HepG2 (cell line): ENCODE results near the gene CDHR4. TPM values are rescaled to one million over a fixed set of nuclear protein-coding genes. Genes with fewer than 3 reads are reported as not detected.
A peak's percentile ranks its signal among the peaks of the same experiment; 100 is the strongest.

Source experiments
- FOXK1 ChIP-seq: sonication (generic); formaldehyde crosslinking; IDR thresholded peaks from 2 replicates; pipeline ENCODE4 v1.4.0; 2020; ENCODE audit warnings: low read depth, missing genetic modification reagents, borderline replicate concordance
- GPN1 ChIP-seq: sonication (generic); formaldehyde crosslinking; IDR thresholded peaks from 2 replicates; pipeline ENCODE4 v1.5.1; 2020; ENCODE audit warnings: missing genetic modification reagents, borderline replicate concordance
- MED8 ChIP-seq: sonication (generic); formaldehyde crosslinking; IDR thresholded peaks from 2 replicates; pipeline ENCODE4 v1.8.1; 2023; ENCODE audit warnings: mild to moderate bottlenecking, missing genetic modification reagents; ENCODE audit not compliant: insufficient replicate concordance
- POLR2A ChIP-seq, 2 experiments: IDR thresholded peaks; 2 replicates each; pipeline ENCODE4 v1.6.1; 2011; ENCODE audit warnings: low read depth in 2 of 2, low read length in 2 of 2, mild to moderate bottlenecking in 1 of 2, moderate library complexity in 1 of 2; ENCODE audit not compliant: insufficient read depth in 1 of 2
- POLR2AphosphoS5 ChIP-seq: IDR thresholded peaks from 2 replicates; pipeline ENCODE4 v1.6.1; 2012; ENCODE audit warnings: low read depth, low read length
- SALL1 ChIP-seq: sonication (generic); formaldehyde crosslinking; IDR thresholded peaks from 2 replicates; pipeline ENCODE4 v1.8.0; 2022; ENCODE audit warnings: mild to moderate bottlenecking, missing genetic modification reagents
- SAP130 ChIP-seq: IDR thresholded peaks from 2 replicates; pipeline ENCODE4 v1.6.1; 2016; ENCODE audit warnings: low read depth
- SUZ12 ChIP-seq: fragments of 150-350 bp; IDR thresholded peaks from 2 replicates; pipeline ENCODE4 v1.6.1; 2014; ENCODE audit warnings: low read depth, low read length
- YEATS2 ChIP-seq: sonication (generic); formaldehyde crosslinking; IDR thresholded peaks from 2 replicates; pipeline ENCODE4 v1.4.0; 2020; ENCODE audit warnings: missing genetic modification reagents, borderline replicate concordance
- YEATS4 ChIP-seq: sonication (generic); formaldehyde crosslinking; IDR thresholded peaks from 2 replicates; pipeline ENCODE4 v1.4.0; 2020; ENCODE audit warnings: missing genetic modification reagents, borderline replicate concordance
- ZNF124 ChIP-seq: sonication (generic); formaldehyde crosslinking; IDR thresholded peaks from 2 replicates; pipeline ENCODE4 v1.4.0; 2020; ENCODE audit warnings: missing genetic modification reagents
- ZNF264 ChIP-seq: sonication (generic); formaldehyde crosslinking; IDR thresholded peaks from 2 replicates; pipeline ENCODE4 v1.4.0; 2020; ENCODE audit warnings: missing genetic modification reagents
- ZNF441 ChIP-seq: sonication (generic); formaldehyde crosslinking; IDR thresholded peaks from 2 replicates; pipeline ENCODE4 v1.7.0; 2021; ENCODE audit warnings: missing genetic modification reagents, borderline replicate concordance
- ZNF567 ChIP-seq: sonication (generic); formaldehyde crosslinking; IDR thresholded peaks from 2 replicates; pipeline ENCODE4 v1.8.1; 2023; ENCODE audit warnings: mild to moderate bottlenecking, missing genetic modification reagents, borderline replicate concordance
- ZNF878 ChIP-seq: sonication (generic); formaldehyde crosslinking; IDR thresholded peaks from 2 replicates; pipeline ENCODE4 v1.8.1; 2023; ENCODE audit warnings: mild to moderate bottlenecking, missing genetic modification reagents, moderate library complexity
- polyA plus RNA-seq, 8 experiments: library from polyadenylated mRNA; depleted of rRNA in 3 of 8; stranded (reverse) in 7 of 8; unstranded in 1 of 8; fragments of >200 nt; fragmentation: Illumina TruSeq in 4 of 8; extraction: Trizol in 4 of 8; gene quantifications; 2 replicates each; pipeline versions ENCODE4 v1.2.1 to v1.2.3, GENCODE V29; 2011 to 2016; ENCODE audit warnings: low read depth in 4 of 8, missing spikeins in 1 of 8, mixed read lengths in 1 of 8; ENCODE audit not compliant: insufficient read depth in 1 of 8
- total RNA-seq, 5 experiments: library from RNA; depleted of rRNA; stranded (reverse); fragments of >200 nt; fragmentation: Illumina TruSeq; extraction: Trizol; gene quantifications; 2 replicates each; pipeline ENCODE4 v1.2.3, GENCODE V29; 2016; ENCODE audit warnings: low read depth in 1 of 5
- TF ChIP-seq, protein P1 (sequence below): sonication (generic); formaldehyde crosslinking; IDR thresholded peaks from 2 replicates; pipeline ENCODE4 v1.4.0; 2020; ENCODE audit warnings: mild to moderate bottlenecking, missing genetic modification reagents
- TF ChIP-seq, protein P2 (sequence below): sonication (generic); formaldehyde crosslinking; IDR thresholded peaks from 2 replicates; pipeline ENCODE4 v1.4.0; 2020; ENCODE audit warnings: missing genetic modification reagents, mild to moderate bottlenecking, borderline replicate concordance

The CDHR4 gene
- total and polyA plus RNA-seq, 2 of the 13 experiments (the other 11 are each of a cell fraction or from before 2014, with no cell fraction given), result 0.21 TPM; not detected in 1

DNA sequence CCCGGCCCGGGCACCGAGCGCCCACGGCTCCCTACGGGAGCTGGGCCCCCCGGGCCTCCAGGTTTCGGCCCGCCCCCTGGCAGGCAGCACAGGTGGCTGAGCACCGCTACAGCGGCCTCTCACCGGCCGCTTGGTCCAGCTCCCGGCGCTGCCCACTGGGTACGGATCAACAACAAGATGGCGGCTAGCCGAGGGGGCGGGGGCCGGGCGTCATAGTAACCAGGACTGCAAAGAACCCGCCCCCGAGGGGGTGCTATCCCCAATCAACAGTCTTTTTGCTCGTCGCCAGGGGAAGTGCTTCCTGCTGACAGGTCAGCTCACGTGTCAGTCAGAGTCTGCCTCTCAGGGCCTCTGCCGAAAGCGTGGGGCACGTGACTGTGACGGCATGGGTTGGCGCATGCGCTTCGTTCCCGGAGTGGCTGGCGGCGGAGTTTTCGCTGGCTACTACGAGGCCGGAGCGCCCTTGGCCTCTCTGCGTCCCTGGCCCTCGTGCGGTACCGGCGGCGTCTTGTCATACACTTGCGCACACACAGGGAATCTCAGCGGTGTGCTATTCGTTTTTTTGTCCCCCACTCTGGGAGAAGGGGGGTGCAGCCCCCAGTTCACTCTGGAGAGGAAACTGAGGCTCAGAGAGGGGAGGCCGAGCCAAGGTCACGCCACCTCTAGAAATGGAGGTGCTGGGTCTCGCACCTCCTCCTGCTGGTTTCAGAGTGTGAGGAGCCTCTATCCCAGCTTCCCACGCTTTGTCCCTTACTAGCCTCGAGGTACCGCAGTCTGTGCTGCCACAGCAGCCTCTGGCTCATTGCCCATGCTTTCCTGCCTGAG, 13.1 kb downstream of the CDHR4 start, which contains the start of gene IP6K1 (continued):
- TF ChIP-seq, protein P1, sequence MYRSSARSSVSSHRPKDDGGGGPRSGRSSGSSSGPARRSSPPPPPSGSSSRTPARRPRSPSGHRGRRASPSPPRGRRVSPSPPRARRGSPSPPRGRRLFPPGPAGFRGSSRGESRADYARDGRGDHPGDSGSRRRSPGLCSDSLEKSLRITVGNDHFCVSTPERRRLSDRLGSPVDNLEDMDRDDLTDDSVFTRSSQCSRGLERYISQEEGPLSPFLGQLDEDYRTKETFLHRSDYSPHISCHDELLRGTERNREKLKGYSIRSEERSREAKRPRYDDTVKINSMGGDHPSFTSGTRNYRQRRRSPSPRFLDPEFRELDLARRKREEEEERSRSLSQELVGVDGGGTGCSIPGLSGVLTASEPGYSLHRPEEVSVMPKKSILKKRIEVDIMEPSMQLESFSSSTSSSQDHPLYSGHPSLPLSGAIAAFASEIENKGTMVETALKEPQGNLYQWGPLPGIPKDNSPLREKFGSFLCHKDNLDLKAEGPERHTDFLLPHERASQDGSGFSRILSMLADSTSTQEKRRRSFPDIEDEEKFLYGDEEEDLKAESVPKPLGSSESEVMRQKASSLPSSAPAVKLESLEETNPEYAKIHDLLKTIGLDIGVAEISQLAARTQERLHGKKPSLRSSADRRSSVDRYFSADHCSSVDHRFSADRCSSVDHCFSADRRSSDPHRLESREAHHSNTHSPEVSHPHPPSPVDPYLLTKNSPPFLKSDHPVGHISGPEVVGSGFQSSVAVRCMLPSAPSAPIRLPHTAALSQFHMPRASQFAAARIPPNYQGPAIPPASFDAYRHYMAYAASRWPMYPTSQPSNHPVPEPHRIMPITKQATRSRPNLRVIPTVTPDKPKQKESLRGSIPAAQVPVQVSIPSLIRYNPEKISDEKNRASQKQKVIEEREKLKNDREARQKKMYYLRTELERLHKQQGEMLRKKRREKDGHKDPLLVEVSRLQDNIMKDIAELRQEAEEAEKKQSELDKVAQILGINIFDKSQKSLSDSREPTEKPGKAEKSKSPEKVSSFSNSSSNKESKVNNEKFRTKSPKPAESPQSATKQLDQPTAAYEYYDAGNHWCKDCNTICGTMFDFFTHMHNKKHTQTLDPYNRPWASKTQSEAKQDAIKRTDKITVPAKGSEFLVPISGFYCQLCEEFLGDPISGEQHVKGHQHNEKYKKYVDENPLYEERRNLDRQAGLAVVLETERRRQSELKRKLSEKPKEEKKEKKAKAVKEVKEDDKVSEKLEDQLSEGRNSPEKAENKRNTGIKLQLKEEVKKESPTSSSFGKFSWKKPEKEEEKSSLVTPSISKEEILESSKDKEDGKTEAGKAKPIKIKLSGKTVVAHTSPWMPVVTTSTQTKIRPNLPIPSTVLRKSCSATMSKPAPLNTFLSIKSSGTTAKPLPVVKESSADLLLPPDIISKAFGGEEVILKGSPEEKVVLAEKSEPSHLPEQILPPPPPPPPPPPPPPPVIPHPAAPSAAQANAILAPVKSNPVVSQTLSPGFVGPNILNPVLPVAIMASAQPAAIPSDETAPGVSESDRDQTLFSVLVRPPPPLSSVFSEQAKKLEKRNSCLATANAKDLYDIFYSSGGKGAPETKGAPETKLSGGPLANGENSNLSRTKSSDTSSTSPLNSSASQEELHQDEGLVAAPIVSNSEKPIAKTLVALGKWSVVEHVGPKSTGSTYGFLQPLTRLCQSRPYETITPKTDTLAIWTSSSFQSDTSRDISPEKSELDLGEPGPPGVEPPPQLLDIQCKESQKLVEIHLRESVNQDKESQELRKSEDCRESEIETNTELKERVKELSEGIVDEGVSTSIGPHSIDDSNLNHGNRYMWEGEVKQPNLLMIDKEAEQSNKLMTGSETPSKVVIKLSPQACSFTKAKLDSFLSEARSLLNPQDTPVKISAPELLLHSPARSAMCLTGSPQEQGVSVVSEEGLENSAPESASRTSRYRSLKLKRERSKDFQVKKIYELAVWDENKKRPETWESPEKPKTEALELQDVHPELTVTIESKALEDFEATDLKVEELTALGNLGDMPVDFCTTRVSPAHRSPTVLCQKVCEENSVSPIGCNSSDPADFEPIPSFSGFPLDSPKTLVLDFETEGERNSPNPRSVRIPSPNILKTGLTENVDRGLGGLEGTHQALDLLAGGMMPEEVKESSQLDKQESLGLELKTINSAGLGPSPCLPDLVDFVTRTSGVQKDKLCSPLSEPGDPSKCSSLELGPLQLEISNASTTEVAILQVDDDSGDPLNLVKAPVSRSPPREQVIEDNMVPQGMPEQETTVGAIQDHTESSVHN (CRISPR knock-in tag), result 0 out of 2 replicates have a peak, but pooled peaks have one; percentile 63
- peak; percentile 87 for TF ChIP-seq SALL1 (CRISPR knock-in tag)
- 0 out of 2 replicates have a peak, but pooled peaks have one; percentile 53 for TF ChIP-seq ZNF441 (CRISPR knock-in tag)
- TF ChIP-seq ZNF567, result 0 out of 2 replicates have a peak, but pooled peaks have one; percentile 19
- peak; percentile 81 for TF ChIP-seq SAP130 (CRISPR knock-in tag)
- TF ChIP-seq POLR2A (IDR thresholded peaks at IDR 0.05; ENCODE audit: insufficient read depth in 1 of 2, low read depth in 2 of 2, low read length in 2 of 2), result peak; percentile 68 to 94
- TF ChIP-seq, protein P2, sequence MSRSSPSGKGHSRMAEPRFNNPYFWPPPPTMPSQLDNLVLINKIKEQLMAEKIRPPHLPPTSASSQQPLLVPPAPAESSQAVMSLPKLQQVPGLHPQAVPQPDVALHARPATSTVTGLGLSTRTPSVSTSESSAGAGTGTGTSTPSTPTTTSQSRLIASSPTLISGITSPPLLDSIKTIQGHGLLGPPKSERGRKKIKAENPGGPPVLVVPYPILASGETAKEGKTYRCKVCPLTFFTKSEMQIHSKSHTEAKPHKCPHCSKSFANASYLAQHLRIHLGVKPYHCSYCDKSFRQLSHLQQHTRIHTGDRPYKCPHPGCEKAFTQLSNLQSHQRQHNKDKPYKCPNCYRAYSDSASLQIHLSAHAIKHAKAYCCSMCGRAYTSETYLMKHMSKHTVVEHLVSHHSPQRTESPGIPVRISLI (CRISPR knock-in tag), result no peak
- peak; percentile 47; the same call in 1 of the 2 replicates for TF ChIP-seq YEATS2 (CRISPR knock-in tag)
- peak; percentile 31; the same call in 1 of the 2 replicates for TF ChIP-seq FOXK1 (CRISPR knock-in tag)
- 0 out of 2 replicates have a peak, but pooled peaks have one; percentile 53 for TF ChIP-seq ZNF124 (CRISPR knock-in tag)
- TF ChIP-seq GPN1 (CRISPR knock-in tag), result no peak
- TF ChIP-seq SUZ12, result no peak
- peak; percentile 89 for TF ChIP-seq POLR2AphosphoS5
- 0 out of 2 replicates have a peak, but pooled peaks have one; percentile 49 for TF ChIP-seq ZNF878 (CRISPR knock-in tag)
- TF ChIP-seq YEATS4, result peak; percentile 89
- 0 out of 2 replicates have a peak, but pooled peaks have one; percentile 36 for TF ChIP-seq ZNF264
- TF ChIP-seq MED8 (CRISPR knock-in tag), result peak; percentile 39
